Activated naive CD4-positive, alpha-beta T cell treated with anti-CD3 and anti-CD28 coated beads, Interleukin-2, amount 50 U/mL, for 16 hours (primary cell): Measurements from ENCODE around the gene GDF2.

Experiments
- DNase-seq: peaks from one replicate; pipeline ENCODE4 v3.0.0-alpha.2; 2020

Gene GDF2

DNA sequence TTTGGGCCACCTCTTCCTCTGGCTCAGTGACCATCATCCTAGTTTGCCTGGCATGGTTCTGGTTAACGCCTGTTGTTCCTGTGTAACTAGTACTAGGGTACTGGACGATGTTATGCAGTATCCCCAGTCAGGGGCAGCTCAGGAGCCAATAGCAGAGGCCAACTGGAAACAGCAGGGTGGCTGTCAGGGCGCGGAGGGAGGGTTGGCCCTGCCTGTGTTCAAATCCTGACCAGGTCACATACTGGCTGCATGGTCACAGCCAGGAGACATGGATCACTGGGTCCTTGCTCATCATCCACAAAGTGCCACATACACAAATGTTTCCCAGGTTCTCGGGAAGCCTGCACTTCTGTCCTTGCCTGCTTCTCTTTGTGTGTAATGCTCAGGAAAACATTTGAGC lies 13.7 kb downstream of the GDF2 start:
- DNase-seq, result no peak

DNA sequence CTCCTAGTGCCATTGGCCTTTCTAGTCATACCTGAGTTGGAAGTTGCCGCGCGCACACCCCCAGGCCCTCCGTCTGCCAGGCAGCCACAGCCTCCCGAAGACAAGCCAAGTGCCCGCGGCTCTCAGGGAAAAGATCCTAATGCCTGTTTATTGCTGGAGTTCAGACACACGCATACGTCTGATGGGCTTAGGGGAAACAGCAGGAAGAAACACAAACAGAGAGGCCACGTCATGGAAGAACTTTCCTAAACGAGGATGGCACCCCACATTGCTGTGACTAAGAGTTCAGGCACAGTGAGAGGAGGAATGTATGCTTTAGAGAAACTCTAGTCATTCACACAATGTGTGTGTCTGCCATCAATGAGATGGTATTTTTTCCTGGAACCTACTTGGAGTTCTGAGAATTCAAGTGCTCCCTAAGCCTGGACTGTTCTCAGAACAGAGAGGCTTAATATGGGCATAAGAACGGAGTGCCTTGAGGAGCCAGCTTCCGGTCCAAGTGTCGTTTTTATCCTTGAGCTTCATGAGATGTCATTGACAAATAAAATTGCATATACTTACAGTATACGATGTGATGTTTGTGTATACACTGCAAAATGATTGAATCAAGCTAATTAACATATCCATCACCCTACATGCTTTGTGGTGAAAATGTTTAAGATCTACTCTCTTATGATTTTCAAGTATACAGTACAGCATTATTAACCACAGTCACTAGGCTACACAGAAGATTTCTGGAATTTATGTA lies 14.3 kb downstream of the GDF2 start:
- DNase-seq, result no peak

DNA sequence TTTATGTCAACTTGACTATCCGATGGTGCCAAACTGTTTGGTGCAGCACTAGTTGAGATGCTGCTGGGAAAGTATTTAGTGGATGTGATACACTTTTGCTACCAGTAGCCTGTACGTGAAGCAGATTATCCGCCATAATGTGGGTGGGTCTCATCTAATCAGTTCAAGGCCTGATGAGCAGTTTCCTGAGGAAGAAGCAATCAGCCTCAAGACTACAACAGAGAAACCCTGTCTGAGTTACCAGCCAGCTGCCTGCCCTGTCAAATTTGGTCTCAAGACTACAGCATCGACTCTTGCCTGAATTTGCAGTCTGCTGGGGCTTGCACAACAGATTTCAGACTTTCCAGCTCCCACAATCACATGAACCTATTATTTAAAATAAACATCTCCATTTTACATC lies 15.1 kb downstream of the GDF2 start:
- no peak for DNase-seq

DNA sequence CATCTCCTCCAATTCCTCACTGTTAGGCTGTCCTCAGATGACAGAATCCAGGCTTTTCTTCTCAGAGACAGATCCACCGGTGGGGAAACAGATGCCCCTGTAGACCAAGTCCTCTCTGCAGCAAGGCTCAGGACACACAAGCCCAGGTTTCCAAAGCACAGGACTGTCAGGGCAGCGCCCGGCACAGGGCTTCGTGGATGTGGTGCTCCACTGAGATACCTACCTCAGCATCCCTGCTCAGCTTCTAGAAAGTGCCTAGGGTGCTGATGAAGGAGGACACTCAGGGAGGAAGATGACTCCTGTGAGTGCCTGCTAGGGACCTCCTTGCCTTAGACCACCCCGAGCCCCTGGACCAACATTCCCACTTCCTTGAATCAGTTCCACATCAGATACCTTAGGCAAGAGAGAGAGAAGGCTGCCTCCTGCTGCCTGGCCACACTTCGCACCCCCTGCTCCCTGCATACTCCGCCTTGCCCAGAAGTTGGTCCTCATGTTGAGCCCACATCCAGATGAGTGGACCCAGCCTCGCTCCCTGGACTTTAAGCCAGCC lies 17.0 kb downstream of the GDF2 start:
- DNase-seq, result no peak

- DNase-seq, result no peak
Measured at GRCh38 chr10:47339759-47340607, 17.7 kb downstream of the GDF2 start.

DNA sequence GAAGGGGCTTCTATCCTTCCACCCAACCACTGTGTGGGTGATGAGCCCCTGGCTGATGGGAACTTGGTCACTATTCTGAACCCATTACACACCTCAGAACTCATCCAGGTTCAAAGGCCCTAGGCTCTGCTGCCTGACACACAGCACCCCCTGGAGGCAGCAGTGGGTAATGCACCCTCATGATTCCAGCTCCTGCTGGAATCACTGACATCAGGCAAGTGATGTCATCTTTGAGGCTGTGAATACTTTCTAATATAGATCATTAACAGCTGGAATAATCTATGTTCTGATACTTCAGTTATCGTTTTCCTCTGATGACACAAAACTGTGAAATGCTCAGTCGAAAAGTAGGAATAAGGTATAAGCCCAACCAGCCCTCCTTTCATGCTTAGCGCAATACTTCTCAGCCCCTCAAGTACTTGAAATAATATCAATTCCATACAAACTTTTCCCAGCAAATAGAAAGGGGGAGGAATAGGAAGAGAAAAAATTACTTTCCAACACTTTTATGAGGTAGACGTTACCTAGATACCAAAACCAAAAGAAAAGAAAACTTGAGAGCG lies 18.4 kb downstream of the GDF2 start:
- DNase-seq, result peak; percentile 73

DNA sequence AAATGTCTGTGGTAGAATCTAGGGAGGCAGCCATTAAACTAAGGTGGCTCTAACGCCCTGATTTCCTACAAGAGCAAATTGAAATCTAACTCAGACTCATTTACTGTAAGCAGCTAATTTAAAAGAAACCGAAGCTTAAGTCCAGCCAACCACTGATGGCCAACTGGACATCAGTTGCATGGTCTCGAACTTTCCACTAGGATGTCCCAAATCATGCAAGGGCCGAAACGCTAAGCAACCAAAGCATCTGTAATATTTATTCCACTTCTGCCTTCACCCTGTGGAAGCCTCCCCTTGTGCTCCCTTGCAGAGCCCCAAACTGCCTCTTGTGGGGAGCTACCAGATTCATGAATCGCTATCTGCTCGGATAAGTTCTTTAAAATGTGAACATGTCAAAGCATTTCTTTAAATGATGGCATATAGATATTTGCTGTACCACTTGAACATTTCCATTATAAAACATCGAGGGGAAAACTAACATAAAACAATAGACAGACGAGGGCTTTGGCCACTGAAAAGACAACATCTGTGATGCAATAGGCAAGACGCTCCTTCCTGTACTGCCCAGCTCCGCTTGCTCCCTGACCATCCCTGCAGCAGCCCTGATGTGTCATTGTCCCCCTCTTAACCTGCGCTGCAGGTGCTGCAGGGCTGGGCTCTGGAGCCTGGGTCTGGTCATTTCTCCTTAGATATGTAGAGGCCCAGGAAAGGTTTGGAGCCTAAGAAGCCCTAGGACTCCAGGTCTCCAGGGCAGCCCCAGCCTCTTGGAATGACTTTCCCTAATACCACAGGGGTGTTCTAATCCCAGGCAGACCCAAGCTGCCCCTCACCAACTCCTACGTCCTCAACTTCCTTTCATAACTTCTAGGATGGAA lies 23.0 kb downstream of the GDF2 start:
- DNase-seq, result no peak

DNA sequence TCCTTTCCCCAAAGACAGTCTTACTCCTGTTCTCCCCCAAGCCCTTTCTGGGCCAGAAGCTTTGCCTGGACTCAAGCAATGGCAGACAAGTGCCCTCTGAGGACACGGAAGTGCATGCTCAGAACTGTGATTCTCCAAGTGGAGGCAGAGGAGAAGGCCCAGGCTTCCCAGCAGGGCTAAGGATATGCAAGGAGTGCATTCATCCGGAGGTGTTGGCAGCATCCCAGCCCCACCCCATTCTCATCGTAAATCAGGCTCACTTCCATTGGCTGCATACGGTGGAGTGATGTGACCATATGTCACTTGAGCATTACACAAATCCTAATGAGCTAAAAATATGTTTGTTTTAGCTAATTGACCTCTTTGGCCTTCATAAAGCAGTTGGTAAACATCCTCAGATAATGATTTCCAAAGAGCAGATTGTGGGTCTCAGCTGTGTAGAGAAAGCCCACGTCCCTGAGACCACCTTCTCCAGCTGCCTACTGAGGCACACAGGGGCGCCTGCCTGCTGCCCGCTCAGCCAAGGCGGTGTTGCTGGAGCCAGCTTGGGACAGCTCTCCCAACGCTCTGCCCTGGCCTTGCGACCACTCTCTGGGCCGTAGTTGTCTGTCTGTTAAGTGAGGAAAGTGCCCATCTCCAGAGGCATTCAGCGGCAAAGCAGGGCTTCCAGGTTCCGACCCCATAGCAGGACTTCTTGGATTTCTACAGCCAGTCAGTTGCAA lies 24.5 kb downstream of the GDF2 start:
- no peak for DNase-seq

- DNase-seq, result no peak
Measured at GRCh38 chr10:47347303-47347675, 25.0 kb downstream of the GDF2 start.

DNA sequence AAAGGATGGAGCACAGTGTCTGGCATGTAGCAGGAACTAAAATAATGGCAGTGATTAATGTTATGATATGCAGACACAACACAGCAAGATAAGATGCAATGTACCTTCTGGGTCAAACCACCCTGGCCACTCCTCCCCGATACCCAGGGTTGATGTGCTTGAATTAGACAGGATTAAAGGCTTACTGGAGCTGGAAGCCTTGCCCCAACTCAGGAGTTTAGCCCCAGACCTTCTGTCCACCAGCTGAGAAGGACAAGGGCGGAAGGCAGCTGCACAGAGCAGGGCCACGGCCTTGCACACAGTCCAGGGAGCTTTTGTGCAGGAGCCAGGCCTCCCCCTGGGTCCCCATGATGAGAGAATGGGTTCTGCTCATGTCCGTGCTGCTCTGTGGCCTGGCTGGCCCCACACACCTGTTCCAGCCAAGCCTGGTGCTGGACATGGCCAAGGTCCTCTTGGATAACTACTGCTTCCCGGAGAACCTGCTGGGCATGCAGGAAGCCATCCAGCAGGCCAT lies 25.9 kb downstream of the GDF2 start, which contains the start of gene RBP3:
RBP3 (plus strand) TSS at position 226 of the 514 bp plus-strand sequence; CDS start at position 348, 122 bp downstream.
- DNase-seq, result no peak

DNA sequence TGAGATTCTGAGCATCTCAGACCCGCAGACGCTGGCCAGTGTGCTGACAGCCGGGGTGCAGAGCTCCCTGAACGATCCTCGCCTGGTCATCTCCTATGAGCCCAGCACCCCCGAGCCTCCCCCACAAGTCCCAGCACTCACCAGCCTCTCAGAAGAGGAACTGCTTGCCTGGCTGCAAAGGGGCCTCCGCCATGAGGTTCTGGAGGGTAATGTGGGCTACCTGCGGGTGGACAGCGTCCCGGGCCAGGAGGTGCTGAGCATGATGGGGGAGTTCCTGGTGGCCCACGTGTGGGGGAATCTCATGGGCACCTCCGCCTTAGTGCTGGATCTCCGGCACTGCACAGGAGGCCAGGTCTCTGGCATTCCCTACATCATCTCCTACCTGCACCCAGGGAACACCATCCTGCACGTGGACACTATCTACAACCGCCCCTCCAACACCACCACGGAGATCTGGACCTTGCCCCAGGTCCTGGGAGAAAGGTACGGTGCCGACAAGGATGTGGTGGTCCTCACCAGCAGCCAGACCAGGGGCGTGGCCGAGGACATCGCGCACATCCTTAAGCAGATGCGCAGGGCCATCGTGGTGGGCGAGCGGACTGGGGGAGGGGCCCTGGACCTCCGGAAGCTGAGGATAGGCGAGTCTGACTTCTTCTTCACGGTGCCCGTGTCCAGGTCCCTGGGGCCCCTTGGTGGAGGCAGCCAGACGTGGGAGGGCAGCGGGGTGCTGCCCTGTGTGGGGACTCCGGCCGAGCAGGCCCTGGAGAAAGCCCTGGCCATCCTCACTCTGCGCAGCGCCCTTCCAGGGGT lies 26.6 kb downstream of the GDF2 start:
- DNase-seq, result no peak

- DNase-seq, result no peak
Measured at GRCh38 chr10:47349516-47349915, 27.3 kb downstream of the GDF2 start.

DNA sequence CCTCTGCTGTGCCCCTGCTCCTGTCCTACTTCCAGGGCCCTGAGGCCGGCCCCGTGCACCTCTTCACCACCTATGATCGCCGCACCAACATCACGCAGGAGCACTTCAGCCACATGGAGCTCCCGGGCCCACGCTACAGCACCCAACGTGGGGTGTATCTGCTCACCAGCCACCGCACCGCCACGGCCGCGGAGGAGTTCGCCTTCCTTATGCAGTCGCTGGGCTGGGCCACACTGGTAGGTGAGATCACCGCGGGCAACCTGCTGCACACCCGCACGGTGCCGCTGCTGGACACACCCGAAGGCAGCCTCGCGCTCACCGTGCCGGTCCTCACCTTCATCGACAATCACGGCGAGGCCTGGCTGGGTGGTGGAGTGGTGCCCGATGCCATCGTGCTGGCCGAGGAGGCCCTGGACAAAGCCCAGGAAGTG lies 27.7 kb downstream of the GDF2 start:
- DNase-seq, result no peak

DNA sequence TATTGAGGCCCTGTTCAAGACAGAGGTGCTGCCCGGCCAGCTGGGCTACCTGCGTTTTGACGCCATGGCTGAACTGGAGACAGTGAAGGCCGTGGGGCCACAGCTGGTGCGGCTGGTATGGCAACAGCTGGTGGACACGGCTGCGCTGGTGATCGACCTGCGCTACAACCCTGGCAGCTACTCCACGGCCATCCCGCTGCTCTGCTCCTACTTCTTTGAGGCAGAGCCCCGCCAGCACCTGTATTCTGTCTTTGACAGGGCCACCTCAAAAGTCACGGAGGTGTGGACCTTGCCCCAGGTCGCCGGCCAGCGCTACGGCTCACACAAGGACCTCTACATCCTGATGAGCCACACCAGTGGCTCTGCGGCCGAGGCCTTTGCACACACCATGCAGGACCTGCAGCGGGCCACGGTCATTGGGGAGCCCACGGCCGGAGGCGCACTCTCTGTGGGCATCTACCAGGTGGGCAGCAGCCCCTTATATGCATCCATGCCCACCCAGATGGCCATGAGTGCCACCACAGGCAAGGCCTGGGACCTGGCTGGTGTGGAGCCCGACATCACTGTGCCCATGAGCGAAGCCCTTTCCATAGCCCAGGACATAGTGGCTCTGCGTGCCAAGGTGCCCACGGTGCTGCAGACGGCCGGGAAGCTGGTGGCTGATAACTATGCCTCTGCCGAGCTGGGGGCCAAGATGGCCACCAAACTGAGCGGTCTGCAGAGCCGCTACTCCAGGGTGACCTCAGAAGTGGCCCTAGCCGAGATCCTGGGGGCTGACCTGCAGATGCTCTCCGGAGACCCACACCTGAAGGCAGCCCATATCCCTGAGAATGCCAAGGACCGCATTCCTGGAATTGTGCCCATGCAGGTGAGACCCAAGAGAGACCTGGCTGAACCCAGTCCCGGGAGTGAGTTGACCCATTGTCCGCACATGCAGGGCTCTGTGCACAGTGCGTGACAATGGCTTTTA lies 28.7 kb downstream of the GDF2 start:
- no peak for DNase-seq

DNA sequence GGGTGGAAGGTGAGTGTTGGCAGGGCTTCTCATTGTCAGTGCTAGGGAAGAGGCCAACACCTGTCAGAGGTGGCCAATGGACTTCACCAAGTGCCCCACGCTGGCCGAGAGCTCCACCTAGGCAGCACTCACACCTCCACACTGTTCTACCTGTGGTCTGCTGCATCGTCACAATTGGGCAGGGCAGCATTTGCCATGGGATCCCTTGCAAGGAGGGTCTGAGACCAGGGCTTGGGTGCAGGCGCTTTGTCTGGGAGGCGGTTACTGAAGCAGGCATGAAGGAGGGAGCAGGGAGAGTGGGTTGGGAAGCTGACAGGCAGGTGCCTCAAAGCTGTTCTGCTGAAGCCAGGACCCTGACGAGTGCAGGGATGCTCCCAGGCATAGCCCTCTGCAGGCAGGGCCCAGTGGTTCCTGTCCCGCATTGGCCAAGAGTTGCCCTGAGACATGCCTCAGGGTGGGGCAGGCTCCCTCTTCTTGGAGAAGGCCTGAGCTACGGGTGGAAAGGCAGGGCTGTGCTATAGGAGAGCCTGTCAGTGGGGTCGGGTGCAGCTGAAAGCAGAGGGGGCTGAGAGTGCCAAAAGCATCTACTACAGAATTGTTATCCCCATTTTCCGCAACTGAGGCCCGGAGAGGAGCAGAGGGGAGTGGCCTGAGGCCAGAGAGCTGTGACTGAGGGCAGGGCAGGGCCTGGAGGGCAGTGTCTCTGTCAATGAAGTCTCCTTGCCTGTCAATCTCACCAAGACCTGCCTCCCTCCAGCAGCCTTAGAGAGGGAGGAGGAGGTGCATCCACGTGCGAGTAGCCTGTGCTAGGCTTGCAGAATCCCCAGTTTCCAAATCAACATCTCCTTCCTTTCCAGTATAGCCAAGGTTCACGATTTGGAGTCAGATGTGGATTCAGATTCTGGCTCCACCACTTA lies 29.9 kb downstream of the GDF2 start:
- DNase-seq, result no peak

GRCh38 chr10:47353351-47353750 lies 31.1 kb downstream of the GDF2 start:
- DNase-seq, result no peak

GRCh38 chr10:47354165-47354564 lies 31.9 kb downstream of the GDF2 start:
- no peak for DNase-seq

DNA sequence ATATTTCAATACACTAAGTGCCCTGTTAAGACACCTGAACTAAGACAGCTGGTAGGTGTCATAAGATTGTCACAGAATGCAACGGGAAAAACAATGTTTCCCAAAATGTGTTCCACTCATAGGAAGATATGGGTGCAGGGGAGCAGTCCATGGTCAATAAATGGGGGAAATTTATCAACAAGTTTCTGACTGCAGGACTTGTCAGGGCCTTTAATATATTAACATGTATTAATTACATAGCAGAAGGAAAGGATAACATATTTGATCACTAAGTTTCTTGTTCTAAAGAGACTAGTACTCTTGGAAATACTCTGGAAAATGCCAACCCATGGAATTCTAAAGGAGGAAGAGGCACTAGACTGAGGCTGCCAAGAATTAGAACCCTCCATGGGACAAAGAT lies 32.6 kb downstream of the GDF2 start:
- DNase-seq, result no peak
